ENCODE measurements around the gene ADCY5. TPM values are rescaled to one million over a fixed set of nuclear protein-coding genes. Genes with fewer than 3 reads are reported as not detected.

The ADCY5 gene
- total and polyA plus RNA-seq, 2 donors (not counting 1 experiment from before 2014, with no cell fraction given): not detected

GRCh38 chr3:123361071-123361470 is 87.8 kb downstream of the ADCY5 start:
- no peak overlapping the region for H2AFZ ChIP-seq (ENCODE audit: insufficient read depth, low read depth, low read length, poor library complexity, severe bottlenecking)
- no peak overlapping the region for H3K9ac ChIP-seq (ENCODE audit: low read length)
- H3K9me3 ChIP-seq (ENCODE audit: control extremely low read depth in 1 of 3, control insufficient read depth in 2 of 3, insufficient read depth in 1 of 3, low read length in 2 of 3): no peaks in the 10 kb centered on the region
- H3K36me3 ChIP-seq (replicated peaks in 1 of 2; ENCODE audit: control extremely low read depth in 1 of 2, control insufficient read depth in 1 of 2, extremely low read depth in 1 of 2, insufficient read depth in 2 of 2, low read length in 1 of 2): no peaks in the 10 kb centered on the region
- no peaks in the 10 kb centered on the region for H3K27me3 ChIP-seq (replicated peaks in 1 of 4; ENCODE audit: control extremely low read depth in 1 of 4, control insufficient read depth in 3 of 4, insufficient read depth in 4 of 4, low read length in 3 of 4)
- intact Hi-C loops (cut with micrococcal nuclease): no loop called here
- H3K4me1 ChIP-seq (ENCODE audit: control insufficient read depth in 2 of 2, insufficient read depth in 2 of 2, low read length in 2 of 2): no peaks in the 10 kb centered on the region
- ChIA-PET CTCF (no interaction called here), POLR2A (no interaction called here)
- no peak overlapping the region for H3K27ac ChIP-seq (ENCODE audit: low read length in 2 of 2)
- H3K4me1 Mint-ChIP-seq: no peaks in the 10 kb centered on the region
- DNase-seq (no peak), ATAC-seq (ENCODE audit: low read depth) (no peak)
- no peak overlapping the region for H3K4me3 Mint-ChIP-seq
- no peak overlapping the region for H3K4me3 ChIP-seq (ENCODE audit: control extremely low read depth in 1 of 5, extremely low read depth in 1 of 5, insufficient read depth in 1 of 5, low read depth in 2 of 5, low read length in 4 of 5)
- no peaks in the 10 kb centered on the region for H3K9me3 Mint-ChIP-seq (ENCODE audit: insufficient read depth)
- TF ChIP-seq CTCF (IDR thresholded peaks at IDR 0.05): no peak
- TF ChIP-seq EZH2 (IDR thresholded peaks at IDR 0.05; ENCODE audit: borderline replicate concordance, insufficient read depth, low read depth, low read length, poor library complexity, severe bottlenecking): no peak
- no peak overlapping the region for H3K27ac Mint-ChIP-seq
- no peaks in the 10 kb centered on the region for H4K20me1 ChIP-seq (ENCODE audit: control insufficient read depth, insufficient read depth, low read length, poor library complexity, severe bottlenecking)
- H3K79me2 ChIP-seq (ENCODE audit: control insufficient read depth, insufficient read depth, low read length): no peaks in the 10 kb centered on the region
- H3K27me3 Mint-ChIP-seq: peaks cover 15% of the 10 kb centered on the region
- 82% methylated on average over 3 of the region's 4 CpGs for WGBS (ENCODE audit: insufficient coverage)
- H3K4me2 ChIP-seq (replicated peaks; ENCODE audit: low read depth, low read length, poor library complexity, severe bottlenecking): no peak overlapping the region

- CTCF ChIA-PET: no interaction called here
- intact Hi-C loops (cut with micrococcal nuclease): no loop called here
- H4K20me1 ChIP-seq (ENCODE audit: control insufficient read depth, insufficient read depth, low read length, poor library complexity, severe bottlenecking): no peaks in the 10 kb centered on the region
- no peaks in the 10 kb centered on the region for H3K79me2 ChIP-seq (ENCODE audit: control insufficient read depth, insufficient read depth, low read length)
- DNase-seq (no peak), ATAC-seq (ENCODE audit: low read depth) (no peak)
- Mint-ChIP-seq H3K27me3 (peaks cover 9% of the 10 kb centered on the region), H3K27ac (no peak overlapping the region), H3K4me3 (no peak overlapping the region), H3K4me1 (no peaks in the 10 kb centered on the region), H3K9me3 (ENCODE audit: insufficient read depth) (peaks cover 2% of the 10 kb centered on the region)
- H3K9me3 ChIP-seq (ENCODE audit: control extremely low read depth in 1 of 3, control insufficient read depth in 2 of 3, insufficient read depth in 1 of 3, low read length in 2 of 3): no peaks in the 10 kb centered on the region
- no peak overlapping the region for H3K9ac ChIP-seq (ENCODE audit: low read length)
- TF ChIP-seq CTCF (IDR thresholded peaks at IDR 0.05) (no peak), EZH2 (IDR thresholded peaks at IDR 0.05; ENCODE audit: borderline replicate concordance, insufficient read depth, low read depth, low read length, poor library complexity, severe bottlenecking) (no peak)
- no peak overlapping the region for H3K4me2 ChIP-seq (replicated peaks; ENCODE audit: low read depth, low read length, poor library complexity, severe bottlenecking)
- no peak overlapping the region for H2AFZ ChIP-seq (ENCODE audit: insufficient read depth, low read depth, low read length, poor library complexity, severe bottlenecking)
- H3K27ac ChIP-seq (ENCODE audit: low read length in 2 of 2): no peak overlapping the region
- no peaks in the 10 kb centered on the region for H3K36me3 ChIP-seq (replicated peaks in 1 of 2; ENCODE audit: control extremely low read depth in 1 of 2, control insufficient read depth in 1 of 2, extremely low read depth in 1 of 2, insufficient read depth in 2 of 2, low read length in 1 of 2)
- no peak overlapping the region for H3K4me3 ChIP-seq (ENCODE audit: control extremely low read depth in 1 of 5, extremely low read depth in 1 of 5, insufficient read depth in 1 of 5, low read depth in 2 of 5, low read length in 4 of 5)
- 86% methylated on average over 2 of the region's 3 CpGs for WGBS (ENCODE audit: insufficient coverage)
- H3K27me3 ChIP-seq (replicated peaks in 1 of 4; ENCODE audit: control extremely low read depth in 1 of 4, control insufficient read depth in 3 of 4, insufficient read depth in 4 of 4, low read length in 3 of 4): no peaks in the 10 kb centered on the region
- H3K4me1 ChIP-seq (ENCODE audit: control insufficient read depth in 2 of 2, insufficient read depth in 2 of 2, low read length in 2 of 2): no peaks in the 10 kb centered on the region
- POLR2A ChIA-PET: no interaction called here
Measured at GRCh38 chr3:123357275-123357674, 91.6 kb downstream of the ADCY5 start.
